Stimulated activated CD8-positive, alpha-beta memory T cell treated with anti-CD3 and anti-CD28 coated beads, Interleukin-12 subunit alpha, Interleukin-12 subunit beta, amount 100 ng/mL, for 24 hours (primary cell): Measurements from ENCODE around the gene TMSB4X.
"Not testable (repeated sequence)": the region's sequence is repeated elsewhere in the genome, so short reads cannot be mapped to it uniquely, and the experiment has no call there.

ENCODE experiments used
- DNase-seq: peaks from one replicate; pipeline ENCODE4 v3.0.0-alpha.2; 2020; ENCODE audit errors: extremely low read depth

The TMSB4X gene

GRCh38 chrX:12974796-12975669 is at the start of gene TMSB4X:
TSS of gene TMSB4X (plus strand) at chrX:12975110.
- no peak for DNase-seq

GRCh38 chrX:12929701-12930100 is 45.2 kb upstream of the TMSB4X start:
- DNase-seq = no peak

- DNase-seq = no peak
Measured at GRCh38 chrX:12930150-12930549, 44.8 kb upstream of the TMSB4X start.

- no peak for DNase-seq
Measured at GRCh38 chrX:12932244-12932643, 42.7 kb upstream of the TMSB4X start.

- no peak for DNase-seq
Measured at GRCh38 chrX:12934850-12935249, 40.1 kb upstream of the TMSB4X start.

- DNase-seq = no peak
Measured at GRCh38 chrX:12936947-12937346, 38.0 kb upstream of the TMSB4X start.

GRCh38 chrX:12940471-12940870 is 34.4 kb upstream of the TMSB4X start:
- DNase-seq = not testable (repeated sequence)

- DNase-seq = not testable (repeated sequence)
Measured at GRCh38 chrX:12943592-12943991, 31.3 kb upstream of the TMSB4X start.

- DNase-seq = not testable (repeated sequence)
Measured at GRCh38 chrX:12944452-12944851, 30.5 kb upstream of the TMSB4X start.

GRCh38 chrX:12945494-12945893 is 29.4 kb upstream of the TMSB4X start:
- no peak for DNase-seq

- no peak for DNase-seq
Measured at GRCh38 chrX:12946406-12946805, 28.5 kb upstream of the TMSB4X start.

GRCh38 chrX:12946838-12947544 is 27.9 kb upstream of the TMSB4X start:
- no peak for DNase-seq

- no peak for DNase-seq
Measured at GRCh38 chrX:12947545-12948235, 27.2 kb upstream of the TMSB4X start.

- no peak for DNase-seq
Measured at GRCh38 chrX:12948495-12948894, 26.4 kb upstream of the TMSB4X start.

- DNase-seq = no peak
Measured at GRCh38 chrX:12949205-12949926, 25.5 kb upstream of the TMSB4X start.

GRCh38 chrX:12949927-12950656 is 24.8 kb upstream of the TMSB4X start:
- DNase-seq = no peak

GRCh38 chrX:12950851-12951594 is 23.9 kb upstream of the TMSB4X start:
- no peak for DNase-seq

- DNase-seq = no peak
Measured at GRCh38 chrX:12951595-12951975, 23.3 kb upstream of the TMSB4X start.

- DNase-seq = no peak
Measured at GRCh38 chrX:12953420-12953819, 21.5 kb upstream of the TMSB4X start.

- no peak for DNase-seq
Measured at GRCh38 chrX:12954376-12954775, 20.5 kb upstream of the TMSB4X start.
